NCI-H2196 treated with DMSO at 0.1 percent for 48 hours (cell line): ENCODE results near the gene VSIG10L.

Source experiments
- DNase-seq: peaks from one replicate; lab custom pipeline; 2025; ENCODE audit not compliant: unreplicated experiment; lab: John Stamatoyannopoulos, UW

VSIG10L gene

DNA sequence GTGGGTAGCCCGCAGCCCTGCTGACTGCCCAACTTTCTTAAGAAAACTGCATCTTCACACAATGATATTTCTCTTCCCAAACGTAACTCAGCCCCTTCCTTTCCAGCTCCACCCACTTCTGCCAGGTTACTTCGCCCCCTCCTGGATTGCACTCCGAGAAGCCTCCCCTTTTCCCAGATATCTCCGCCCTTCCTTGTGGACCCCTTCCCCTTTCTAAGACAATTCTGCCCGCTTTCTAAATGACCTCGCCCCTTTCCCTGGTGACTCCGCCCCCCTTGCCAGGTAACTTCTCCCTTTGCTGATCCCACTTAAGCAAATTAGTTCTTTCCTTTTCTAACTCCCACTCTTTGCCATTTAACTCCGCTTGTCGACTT, 2.6 kb downstream of the VSIG10L start:
- DNase-seq = no peak

DNA sequence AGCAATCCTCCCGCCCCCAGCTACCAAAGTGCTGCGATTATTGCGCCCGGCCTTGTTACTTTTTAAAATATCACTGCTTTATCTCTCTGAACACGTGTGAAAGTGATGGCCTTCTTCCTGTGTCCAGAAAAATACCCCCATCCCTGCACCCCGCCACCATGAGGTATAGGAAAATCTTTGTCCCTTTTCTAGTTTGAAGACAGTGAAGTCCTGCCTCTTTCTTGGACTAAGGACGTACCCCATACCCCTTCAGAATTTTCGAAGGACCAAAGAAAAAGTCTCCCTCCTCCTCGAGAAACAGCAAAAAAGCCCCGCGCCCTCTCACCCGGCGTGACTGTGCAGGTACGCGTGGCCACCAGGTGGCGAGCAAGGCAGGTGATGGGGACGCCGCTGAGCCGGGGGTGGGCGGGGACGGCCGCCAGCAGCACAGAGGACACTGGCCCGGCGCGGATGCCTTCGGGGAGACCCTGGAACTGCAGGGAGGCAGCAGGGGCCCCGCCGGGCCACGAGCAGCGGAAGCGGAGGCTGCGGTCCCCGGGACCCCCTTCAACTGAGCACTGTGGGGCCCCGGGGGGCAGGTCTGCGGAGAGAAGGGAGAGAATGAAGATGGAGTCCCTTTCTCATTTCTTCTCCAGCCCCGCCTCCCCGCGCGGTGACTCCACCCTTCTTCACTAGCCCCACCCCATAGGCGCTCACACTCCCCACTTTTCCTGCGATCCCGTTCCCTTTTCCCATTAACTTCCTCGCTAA, 3.2 kb downstream of the VSIG10L start:
- no peak for DNase-seq

DNA sequence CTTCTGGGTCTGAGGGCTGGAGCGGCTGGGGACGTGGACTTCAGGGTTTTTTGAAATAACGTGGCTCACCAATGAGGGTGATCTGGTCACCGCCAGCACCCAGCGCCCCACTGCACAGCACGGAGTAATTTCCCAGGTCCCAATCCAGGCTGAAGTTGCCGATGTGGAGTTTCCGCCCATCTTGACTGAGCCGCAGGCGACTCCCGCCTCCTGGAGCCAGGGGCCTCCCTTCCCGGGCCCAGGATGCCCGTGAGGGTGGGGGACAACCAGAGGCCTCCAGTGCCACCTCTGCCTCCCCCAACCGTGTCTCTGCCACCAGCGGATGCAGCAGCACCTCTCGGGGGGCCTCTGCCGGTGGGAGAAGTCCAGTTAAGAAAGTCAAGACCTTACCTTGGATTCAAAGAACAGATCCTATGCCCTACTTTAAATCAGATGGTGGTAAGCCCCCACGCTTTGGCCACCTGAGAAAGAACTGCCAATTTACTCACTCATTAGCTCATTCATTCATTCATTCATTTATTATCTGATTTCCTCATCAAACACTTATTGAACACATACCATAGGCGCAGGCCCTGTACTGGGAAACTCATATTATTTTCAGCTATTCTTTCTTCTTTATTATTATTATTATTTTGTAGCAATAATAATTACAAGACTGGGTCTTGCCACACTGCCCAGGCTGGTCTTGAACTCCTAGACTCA, 3.9 kb downstream of the VSIG10L start:
- DNase-seq = no peak

DNA sequence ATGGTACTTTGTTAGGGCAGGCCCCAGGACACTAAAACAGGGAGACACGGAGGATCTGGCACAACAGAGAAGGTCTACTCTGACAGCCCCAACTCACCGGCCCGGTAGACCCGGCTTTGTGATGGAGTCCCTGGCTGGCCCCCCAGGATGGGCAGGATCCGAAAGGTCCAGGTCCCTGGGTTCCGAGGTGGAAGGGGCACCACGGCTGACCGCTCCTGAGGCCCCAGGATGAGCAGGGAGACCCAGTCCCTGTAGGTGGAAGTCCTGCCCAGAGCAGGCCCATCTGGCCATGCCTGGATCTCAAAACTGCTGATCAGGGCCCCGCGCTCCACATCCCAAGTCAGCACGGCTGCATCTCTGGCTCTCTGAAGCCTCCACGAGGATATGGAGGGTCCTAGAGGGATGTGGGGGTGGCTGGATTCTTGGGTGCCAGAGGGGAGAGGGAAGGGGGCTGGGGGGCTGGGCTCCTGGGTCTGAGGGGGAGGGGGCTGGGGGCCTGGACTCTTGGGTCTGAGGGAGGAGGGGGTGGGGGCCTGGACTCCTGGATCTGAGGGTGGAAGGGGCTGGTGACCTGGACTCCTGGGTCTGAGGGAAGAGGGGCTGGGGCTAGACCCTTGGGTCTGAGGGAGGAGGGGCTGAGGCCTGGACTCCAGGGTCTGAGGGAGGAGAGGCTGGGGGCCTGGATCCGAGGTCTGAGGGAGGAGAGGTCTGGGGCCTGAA, 4.6 kb downstream of the VSIG10L start:
- no peak for DNase-seq

DNA sequence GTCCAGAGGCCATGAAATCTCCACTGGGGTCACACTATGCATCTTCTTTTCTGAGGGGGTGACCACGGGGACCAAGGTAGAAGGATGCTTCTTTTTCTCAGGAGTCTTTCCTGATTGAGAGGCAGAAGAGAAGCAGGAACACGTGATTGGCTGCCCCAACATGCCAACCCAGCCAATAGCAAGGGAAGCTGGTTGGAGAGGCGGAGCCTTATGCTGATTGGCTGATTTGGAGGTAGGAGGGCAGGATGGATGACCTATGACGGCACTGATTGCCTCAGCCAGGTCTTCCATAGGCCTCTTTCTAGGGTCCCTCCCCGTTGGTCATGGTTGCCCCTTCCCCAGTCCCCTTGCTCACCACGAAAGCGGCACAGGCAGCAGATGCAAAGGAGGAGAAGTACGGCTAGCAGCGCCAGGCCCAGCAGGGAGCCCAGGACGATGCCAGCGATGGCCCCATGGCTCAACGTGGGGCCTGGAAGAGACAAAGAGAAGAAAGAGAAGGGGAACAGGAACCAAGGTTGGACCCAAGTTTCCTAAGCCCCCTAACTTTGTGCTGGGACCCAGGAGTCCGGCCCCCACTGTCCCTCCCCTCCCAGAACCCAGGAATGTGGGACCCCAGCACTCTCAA, 8.0 kb downstream of the VSIG10L start:
- DNase-seq = no peak

DNA sequence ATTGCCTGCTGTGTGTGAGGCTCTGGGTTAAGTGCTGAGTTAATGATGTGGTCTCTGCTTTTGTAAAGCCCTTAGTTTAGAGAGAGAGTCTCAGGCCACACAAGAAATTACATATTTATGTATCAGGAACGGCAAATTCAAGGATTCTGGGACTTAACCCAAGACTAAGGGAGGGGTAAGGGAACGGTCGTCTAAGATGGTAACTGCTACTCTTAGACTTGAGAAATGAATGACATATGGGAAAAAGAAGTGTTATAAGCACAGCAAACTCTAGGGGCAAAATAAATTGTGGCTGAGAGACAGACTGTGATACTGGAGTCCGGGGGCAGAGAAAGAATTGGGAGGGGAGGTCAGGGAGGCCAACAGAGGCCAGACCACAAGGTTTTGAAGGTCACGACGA, 10.2 kb downstream of the VSIG10L start:
- no peak for DNase-seq

DNA sequence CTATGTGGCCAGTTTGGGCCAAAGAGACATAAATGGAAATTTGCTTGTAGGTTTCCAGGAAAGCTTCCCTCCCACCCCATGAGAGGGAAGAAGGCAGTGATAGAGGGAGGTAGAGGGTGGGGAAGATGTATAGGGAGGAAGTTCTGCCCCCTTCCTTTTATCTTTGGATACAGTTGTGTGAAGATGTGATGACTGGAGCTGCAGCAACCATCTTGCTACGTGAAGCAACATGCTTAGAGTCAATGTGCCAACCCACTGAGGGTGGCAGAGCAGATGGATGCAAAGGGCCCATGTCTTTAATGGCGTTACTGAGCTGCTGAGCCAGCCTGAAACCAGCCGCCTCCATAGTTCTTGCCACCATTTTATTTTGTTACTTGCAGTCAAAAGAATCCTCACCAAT, 10.7 kb downstream of the VSIG10L start:
- DNase-seq = no peak

DNA sequence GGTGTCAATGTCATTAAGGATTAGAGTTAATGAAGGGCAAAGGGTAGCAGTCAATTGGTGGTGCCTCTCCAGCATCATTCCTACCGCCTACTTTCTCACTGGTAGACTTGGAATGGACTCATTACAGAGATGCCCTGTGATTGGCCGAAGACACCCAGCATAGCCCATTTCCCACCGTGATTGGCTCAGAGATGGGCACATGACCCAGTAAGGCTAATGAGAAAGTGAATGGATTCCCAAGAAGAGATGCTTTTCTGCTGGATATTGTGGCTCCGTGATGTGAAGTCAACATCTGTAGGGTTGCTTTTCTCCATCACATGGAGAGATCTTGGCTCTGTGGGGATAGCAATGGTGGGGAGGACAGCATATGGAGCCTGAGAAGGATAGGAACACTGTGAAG, 11.6 kb downstream of the VSIG10L start:
- DNase-seq = no peak

DNA sequence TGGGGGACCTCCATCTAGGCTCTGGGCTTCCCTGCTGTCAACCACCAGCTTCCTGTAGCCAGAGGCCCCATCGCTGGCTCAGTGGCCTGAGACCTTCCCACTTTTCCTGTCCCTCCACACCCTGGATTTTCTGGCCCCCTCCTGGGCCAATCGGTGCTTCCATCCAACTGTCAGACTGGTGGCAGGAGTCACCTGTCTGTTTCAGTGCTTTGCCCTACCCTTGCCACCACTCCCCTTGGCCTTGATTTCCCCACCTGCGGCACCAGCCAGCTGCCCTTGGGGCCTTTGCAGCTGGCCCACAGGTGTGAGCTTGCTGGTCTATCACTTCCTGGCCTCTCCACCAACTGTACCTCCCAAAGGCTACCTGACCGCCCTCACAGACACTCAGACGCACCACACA, 12.5 kb downstream of the VSIG10L start:
- DNase-seq = no peak

DNA sequence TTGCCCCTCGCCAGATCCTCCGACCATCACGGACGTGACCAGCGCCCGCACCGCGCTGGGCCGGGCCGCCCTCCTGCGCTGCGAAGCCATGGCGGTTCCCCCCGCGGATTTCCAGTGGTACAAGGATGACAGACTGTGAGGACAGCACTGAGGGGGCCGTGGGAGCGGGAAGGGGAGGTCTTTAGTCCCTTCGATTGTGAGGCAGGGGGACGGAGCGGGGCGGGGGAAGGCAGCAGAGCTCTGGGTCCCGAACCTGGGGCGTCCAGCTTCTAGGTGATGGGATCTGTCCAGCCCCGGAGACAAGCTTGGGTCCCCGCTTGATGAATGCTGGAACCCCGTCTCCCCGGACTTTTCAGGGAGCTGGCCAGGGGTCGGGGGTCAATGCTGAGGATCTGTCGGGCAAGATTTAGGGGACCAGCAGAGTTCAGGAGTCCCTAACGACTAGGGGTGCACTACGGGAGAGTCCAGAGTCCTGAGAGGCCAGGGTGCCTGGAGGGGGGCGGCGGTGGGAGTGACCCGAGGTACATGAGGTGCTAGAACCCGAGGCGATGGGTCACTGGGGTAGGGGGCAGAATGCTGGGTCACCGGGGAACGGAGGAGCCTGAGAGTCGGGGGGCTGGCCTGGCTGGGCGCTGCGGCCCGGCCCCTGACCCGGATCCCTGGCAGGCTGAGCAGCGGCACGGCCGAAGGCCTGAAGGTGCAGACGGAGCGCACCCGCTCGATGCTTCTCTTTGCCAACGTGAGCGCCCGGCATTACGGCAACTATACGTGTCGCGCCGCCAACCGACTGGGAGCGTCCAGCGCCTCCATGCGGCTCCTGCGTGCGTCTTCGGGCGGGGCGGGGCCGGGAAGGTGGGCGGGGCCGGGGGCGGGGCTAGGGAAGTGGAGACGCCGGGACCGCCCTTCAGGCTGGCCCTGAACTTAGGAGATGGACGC, 14.6 kb downstream of the VSIG10L start:
- no peak for DNase-seq

DNA sequence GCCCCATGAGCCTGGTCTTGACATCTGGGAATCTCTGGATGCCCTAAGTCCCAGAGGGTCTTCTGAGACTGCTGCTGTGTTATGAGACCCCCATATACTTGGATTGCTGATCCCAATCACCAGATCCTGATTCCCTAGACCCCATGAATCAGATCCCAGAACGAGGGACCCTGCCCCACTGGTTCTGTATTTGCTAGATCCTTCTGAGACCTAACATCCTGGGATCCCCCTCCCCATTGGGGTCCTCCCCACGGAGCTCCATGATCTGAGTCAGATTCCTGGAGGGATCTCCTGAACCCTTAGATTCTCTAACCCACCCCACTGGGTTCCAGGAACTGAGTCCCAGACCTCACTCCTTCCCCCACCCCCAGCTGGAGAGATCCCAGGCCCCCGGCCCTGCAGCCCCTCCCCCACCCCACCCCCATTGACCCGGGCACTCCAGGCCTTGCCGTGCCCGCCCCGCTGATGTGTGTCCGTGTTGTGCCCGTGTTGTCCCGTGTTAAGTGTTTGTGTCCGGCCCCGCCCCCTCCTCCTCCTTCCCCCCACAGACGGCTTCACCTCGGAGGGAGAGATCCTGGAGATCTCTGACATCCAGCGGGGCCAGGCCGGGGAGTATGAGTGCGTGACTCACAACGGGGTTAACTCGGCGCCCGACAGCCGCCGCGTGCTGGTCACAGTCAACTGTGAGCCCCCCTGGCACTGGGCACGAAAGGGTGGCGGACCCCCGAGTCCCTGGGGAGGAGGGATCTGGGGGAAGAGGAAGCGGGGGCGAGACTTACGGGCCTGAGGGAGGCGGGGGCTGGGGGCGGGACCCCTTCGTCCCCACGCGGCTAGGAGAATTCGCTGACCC, 15.5 kb downstream of the VSIG10L start:
- no peak for DNase-seq

DNA sequence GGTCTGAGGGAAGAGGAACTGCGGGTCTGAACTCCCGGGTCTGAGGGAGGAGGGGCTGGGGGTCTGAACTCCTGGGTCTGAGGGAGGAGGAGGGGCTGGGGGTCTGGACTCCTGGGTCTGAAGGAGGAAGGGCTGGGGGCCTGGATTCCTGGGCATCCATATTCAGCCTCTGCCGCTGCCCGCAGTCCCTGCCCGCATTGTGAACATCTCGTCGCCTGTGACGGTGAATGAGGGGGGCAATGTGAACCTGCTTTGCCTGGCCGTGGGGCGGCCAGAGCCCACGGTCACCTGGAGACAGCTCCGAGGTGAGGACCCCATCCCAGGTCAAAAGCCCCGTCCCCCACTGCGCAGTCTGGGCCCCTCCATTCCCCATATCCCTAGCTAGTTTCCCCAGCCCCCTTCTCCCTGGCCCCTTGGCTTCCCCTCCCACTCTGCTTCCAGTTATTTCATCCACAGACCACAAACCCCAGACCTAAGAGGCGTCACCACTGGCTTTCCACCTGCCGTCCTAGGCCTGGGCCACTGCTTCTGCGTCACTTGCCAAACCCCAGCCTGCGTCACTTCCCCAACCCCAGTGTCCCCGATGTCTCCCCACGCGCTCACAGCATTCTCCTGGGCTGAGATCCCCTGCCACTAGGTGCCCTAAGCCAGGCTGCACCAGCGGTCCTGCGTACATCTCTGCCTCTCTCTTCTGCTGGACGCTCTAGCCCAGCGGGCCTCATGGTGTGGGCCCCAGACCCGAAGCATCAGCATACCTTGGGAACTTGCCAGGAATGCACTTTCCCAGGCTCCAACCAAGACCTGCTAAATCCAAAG, 16.6 kb downstream of the VSIG10L start:
- DNase-seq = no peak

DNA sequence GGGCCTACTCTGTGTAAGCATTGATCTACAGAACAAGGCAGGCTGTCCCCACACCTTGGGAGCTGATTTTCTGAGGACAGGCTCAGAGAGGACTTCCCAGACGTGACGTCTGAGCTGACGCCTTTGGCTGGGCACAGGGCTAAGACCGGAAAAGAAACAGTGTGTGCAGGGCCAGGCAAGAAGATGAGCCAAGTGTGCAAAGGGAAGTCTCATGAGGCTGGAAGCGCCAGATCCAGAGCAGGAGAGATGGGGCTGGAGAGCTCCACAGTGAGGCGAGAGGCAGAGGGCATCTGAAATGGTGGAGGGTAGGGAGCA, 17.8 kb downstream of the VSIG10L start:
- DNase-seq = no peak

DNA sequence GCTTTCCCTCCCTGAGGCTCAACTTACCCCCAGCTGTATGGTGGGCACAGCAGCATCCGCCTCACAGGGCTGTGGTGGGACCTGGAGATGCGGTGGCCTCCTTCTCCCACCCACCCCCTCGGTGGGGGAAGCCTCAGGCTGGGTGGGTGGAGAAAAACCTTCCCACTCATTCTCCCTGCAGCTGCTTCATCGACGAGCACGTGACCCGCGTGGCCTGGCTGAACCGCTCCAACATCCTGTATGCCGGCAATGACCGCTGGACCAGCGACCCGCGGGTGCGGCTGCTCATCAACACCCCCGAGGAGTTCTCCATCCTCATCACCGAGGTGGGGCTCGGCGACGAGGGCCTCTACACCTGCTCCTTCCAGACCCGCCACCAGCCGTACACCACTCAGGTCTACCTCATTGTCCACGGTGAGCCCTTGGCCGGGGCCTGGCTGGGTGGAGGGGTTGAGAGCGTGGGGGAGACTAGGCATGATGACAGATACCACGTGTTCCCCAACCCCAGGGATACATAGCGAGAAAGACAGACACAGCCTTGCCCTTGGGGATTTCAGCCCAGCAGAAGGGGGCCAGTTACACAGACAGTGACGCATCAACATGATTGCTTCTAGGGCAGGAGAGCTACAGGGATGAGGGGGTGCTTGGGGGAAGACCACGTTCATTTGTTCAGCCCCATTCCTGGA, 18.3 kb downstream of the VSIG10L start:
- DNase-seq = no peak

DNA sequence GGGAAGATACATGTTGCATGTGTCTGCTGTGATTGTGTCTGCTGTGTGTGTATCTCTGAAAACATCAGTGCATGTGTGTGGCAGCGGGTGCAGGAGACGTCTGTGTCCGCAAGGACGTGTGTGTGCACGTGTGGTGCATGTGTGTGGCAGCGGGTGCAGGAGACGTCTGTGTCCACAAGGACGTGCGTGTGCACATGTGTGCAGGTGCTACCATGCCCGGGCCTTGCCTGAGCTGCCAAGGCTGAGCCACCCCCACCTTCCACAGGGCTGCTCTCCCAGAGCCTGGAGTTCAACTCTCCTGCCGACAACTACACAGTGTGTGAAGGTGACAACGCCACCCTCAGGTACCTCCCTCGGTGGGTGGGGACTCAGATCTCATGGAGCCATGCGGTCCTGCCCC, 20.1 kb downstream of the VSIG10L start:
- no peak for DNase-seq

DNA sequence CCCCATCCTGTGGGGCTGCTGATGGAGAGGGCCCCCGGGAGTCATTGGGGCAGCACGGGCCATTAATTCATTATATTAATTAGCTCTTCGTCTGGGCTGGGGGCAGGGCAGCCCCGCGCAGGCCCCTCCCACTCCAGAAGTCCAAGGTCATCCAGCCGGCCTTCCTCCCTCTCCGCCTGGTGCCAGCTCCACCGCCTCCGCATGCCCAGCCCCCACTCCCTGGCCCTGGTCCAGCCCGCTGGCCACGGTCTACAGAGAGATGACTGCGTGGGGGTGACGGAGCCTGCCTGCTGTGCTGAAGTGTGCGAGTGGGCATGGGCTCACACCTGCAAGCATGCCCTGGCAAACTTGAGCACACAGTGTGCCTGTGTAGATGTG, 21.7 kb downstream of the VSIG10L start:
- no peak for DNase-seq

DNA sequence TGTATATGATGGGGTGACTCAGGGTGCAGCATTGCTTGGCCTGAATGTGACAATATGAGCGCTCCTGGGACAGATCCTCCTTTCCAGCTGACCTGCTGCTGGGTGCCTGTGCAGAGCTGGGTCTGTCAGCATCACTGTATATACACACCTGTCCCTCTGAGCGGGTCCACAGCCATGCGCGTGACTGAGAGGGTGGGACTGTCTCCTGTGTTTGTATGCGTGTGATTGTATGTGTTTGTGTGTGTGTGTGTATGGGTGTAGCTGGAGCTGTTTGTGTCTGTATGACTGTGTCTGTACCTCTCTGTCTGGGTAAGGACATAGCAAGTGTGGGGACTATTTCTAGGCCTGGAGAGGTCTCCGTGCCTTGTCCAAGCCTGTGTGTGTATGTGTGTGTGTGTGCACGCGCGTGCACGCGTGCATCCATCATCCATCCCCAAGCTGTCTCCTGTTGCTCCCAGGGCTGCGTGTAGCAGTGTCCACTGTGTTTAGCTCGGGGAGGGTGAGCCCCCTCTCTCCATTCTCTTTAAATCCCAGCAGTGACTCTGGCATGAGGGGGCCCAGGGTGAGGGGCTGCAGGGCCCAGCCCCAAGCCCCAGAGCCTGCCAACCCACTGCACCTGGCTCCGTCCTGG, 22.2 kb downstream of the VSIG10L start:
- no peak for DNase-seq
